ENCODE measurements around the gene HSPA12B.

HSPA12B gene

DNA sequence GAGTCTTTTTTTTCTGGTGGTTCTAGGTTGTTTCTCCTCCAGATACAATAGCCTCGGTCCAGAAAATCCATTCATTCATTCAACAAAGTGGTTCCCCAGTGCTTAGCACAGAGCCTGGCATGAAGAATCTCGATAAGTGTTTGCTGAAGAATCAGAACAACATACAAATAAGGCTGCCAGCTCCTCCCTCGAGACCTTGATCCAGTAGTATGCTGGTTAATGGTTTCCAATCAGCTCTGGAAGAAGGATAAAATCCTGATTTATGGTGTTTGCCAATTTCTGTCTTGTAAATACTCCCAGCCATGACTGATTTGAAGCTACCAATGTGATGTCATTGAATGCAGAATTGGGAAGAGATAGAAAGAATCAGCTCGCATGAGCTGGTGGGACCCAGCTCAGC is 3.3 kb downstream of the HSPA12B start:
- DNase-seq (ENCODE audit: low spot score): no peak
- TF ChIP-seq, protein P1, sequence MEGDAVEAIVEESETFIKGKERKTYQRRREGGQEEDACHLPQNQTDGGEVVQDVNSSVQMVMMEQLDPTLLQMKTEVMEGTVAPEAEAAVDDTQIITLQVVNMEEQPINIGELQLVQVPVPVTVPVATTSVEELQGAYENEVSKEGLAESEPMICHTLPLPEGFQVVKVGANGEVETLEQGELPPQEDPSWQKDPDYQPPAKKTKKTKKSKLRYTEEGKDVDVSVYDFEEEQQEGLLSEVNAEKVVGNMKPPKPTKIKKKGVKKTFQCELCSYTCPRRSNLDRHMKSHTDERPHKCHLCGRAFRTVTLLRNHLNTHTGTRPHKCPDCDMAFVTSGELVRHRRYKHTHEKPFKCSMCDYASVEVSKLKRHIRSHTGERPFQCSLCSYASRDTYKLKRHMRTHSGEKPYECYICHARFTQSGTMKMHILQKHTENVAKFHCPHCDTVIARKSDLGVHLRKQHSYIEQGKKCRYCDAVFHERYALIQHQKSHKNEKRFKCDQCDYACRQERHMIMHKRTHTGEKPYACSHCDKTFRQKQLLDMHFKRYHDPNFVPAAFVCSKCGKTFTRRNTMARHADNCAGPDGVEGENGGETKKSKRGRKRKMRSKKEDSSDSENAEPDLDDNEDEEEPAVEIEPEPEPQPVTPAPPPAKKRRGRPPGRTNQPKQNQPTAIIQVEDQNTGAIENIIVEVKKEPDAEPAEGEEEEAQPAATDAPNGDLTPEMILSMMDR (IDR thresholded peaks at IDR 0.05; ENCODE audit: extremely low read depth, missing control alignments): no peak

DNA sequence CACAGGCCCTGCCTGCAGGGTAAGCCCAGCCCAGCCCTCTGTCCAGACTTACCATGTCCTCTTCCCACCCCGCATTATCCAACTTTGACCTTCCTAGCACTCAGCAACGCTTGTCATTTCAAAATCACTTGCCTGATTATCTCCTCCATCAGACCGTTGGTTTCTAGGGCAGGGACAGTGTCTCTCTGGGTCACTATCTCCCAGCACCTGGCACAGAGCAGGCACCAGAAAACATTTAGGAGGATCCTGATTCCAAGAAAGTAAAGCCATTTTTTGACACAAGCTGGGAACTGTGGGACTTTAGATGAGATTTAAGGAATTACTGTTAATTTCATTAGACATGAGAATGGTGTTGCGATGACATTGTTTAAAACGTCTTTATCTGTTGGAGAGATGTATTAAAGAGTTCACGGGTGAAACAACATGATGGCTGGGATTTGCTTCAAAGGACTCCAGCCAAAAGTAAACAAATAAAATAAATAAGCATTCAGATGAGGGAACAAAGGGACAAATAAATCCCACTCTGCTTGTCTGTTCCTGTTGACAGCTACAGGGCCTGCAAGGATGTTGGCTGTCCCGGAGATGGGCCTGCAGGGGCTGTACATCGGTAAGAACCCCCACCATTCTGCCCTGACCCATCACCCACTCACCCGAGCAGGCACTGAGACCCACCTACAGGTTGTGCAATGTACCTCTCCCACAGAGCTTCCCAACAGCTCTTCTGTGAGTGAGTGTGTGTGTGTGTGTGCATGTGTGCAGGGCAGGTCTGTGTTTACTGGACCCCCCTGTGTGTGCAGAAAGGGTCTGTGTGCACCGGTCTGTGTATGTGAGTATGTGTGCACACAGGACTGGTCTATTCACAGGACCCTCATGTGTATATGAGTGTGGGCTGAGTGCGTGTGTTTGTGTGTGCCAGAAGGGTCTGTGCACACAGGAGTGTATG is 5.9 kb downstream of the HSPA12B start:
- DNase-seq (ENCODE audit: low spot score): no peak
- TF ChIP-seq, protein P1 (IDR thresholded peaks at IDR 0.05; ENCODE audit: extremely low read depth, missing control alignments): no peak

DNA sequence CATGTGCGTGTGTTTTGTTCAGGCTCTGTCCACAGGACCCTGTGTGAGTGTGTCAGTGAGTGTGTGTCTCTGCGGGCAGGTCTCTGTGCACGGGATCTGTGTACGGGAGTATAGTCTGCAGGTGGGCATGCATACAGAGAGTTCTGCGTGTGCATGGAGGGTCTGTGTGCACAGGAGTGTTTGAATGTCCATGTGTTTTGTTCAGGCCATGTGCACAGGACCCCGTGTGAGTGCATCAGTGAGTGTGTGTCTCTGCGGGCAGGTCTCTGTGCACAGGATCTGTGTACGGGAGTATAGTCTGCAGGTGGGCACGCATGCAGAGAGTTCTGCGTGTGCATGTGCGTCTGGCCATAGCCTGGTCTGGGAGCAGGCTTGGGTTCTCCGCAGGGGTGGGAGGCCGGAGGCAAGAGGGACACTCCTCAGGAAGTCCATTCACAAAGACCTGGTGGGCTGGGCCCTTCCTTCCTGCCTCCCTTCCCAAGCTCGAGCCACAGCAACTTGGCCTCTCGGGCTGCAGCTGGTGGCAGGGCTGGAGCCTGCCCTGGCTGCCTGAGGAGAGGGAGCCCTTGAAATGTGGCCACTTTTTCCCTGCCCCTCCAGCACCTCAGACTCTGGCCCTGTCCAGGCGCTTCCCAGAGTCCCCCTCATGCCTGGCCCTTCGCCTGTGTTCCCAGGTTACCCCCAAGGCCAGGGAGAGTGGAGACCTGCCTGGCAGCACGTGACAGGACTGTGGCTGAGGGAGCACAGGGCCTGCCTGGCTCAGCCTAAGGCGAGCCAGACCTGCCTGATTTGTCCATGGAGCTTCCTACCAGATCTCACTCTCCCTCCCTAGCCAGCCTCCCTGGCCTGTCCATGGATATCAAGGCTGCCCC is 6.8 kb downstream of the HSPA12B start:
- TF ChIP-seq, protein P1 (IDR thresholded peaks at IDR 0.05; ENCODE audit: extremely low read depth, missing control alignments): no peak
- DNase-seq (ENCODE audit: low spot score): no peak

DNA sequence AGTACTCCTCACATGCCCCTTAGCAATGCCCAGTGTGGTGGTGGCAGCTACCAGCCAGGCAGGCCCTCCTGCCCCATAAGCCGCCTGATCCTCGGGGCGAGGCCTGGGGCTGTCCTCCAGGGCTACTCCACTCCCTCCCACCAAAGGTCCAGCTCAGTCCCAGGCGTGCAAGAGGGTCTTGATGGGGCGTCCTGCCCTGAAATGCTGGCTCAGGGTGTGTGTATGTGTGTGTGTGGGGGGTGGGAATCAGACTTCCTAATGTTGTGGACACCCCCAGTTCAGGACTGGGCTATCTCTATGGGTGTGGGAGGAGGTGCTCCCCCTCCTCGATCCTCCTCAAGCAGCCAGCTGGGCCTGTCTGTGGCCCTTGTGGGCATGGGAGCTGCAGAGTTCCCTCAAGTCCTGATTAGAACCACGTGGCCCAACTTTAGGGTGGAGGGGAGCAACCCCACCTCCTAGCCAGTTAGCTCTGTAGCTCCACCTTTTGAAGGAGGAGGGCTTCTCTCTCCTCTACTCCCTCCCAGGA is 7.5 kb downstream of the HSPA12B start:
- TF ChIP-seq, protein P1 (IDR thresholded peaks at IDR 0.05; ENCODE audit: extremely low read depth, missing control alignments): no peak
- DNase-seq (ENCODE audit: low spot score): no peak

DNA sequence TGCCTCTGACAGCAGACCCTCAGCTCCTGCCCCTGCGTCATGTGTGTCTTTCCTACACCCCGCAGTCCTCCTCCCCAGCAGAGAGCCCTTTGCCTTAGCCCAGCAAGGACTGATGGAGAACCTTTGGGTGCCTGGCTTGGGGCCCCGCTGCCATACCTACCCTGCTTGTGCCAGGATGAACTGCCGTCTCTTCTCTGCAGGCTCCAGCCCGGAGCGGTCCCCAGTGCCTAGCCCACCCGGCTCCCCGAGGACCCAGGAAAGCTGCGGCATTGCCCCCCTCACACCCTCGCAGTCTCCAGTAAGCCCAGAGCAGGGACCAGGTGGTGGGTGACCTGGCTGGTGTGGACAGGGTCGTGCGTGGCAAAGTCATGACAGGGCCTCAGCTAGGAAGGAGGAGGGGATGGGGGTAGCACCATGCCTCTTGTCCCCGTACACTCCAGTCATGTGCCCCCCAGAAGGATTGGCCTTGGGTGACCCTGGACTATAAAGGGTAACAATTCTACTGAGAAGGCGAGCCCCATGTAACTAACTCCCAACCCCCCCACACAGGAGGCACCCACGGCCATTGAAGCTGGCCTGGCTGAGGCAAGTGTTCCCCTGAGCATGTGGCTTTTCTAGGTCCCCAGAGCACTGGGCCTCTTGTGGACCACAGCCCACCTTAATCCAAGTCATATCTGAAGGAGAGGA is 8.3 kb downstream of the HSPA12B start:
- no peak for DNase-seq (ENCODE audit: low spot score)
- TF ChIP-seq, protein P1 (IDR thresholded peaks at IDR 0.05; ENCODE audit: extremely low read depth, missing control alignments): no peak

DNA sequence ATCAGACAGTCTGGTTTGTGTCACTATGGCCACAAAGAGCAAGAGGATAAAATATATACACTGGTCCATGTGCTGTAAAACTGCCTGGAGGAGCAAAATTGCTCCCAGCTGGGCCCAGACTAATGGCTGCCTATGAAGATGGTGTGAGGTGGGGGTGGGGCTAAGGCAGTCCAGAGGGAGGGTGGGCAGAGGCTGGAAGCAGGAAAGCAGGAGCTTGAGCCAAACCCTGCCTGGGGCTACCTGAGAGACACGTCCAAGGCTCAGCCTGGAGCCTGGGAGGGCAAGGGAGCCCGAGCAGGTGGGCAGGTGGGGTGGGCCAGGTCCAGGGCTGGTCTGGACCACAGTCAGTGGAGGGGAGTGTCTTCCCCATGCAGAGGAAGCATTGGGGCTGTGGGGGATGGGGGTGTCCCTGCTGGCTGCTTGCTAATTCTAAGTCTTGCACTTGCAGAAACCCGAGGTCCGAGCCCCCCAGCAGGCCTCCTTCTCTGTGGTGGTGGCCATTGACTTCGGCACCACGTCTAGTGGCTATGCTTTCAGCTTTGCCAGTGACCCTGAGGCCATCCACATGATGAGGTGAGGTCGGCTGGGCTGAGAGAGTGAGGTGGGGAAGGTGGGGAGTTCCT is 9.5 kb downstream of the HSPA12B start:
- no peak for DNase-seq (ENCODE audit: low spot score)
- TF ChIP-seq, protein P1 (IDR thresholded peaks at IDR 0.05; ENCODE audit: extremely low read depth, missing control alignments): no peak

All from GM20000 (cell line).